Hematopoietic multipotent progenitor cell treated with erythropoietin and hydrocortisone succinate and interleukin-3 and kit ligand, for 6 days (in vitro differentiated cells): Measurements from ENCODE around the gene CACNA1B.

Source experiments
- DNase-seq: peaks from one replicate; pipeline ENCODE4 v3.0.0-alpha.2; 2015

CACNA1B gene

DNA sequence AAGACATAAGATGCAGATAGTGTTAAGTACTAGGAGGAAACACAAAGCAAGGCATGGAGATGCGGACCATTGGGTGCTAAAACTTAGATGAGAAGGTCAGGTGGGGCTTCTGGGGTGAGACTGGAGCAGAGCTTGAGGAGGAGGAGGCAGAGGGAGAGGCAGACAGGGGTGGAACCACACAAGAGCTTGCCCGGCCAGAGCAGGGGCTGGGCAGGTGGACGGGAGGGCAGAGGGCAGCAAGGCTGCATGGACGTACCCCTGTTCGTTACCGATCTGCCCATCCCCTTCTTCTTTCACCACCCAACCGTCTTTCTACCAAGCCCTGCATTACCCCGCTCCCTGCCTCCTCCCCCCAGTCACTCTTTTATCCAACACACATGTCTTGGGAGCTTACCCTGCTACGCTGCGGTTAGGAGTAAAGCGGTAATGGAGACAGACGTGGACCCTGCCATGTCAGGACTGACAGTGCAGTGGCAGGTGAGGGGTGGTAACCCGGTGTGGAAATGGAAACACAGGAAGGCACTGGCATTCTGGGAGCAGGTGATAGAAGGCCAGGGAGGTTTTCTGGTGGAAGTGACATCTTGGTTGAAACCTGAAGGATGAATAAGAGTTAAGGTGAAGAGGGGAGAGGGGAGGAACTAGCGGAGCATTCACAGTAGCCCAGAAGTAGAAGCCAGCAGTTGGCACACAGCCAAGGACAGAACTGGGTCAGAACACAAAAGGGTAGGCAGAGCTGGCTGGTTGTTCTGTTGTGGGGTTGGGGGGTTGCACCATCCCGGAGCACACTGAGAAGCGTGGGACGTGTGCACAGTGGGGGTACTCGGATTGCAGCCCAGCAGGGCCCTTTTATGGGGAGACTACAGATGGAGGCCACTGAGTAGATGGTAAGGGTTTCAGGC is 167.2 kb downstream of the CACNA1B start:
- no peak for DNase-seq

GRCh38 chr9:138045541-138046490 is 168.2 kb downstream of the CACNA1B start:
- no peak for DNase-seq

DNA sequence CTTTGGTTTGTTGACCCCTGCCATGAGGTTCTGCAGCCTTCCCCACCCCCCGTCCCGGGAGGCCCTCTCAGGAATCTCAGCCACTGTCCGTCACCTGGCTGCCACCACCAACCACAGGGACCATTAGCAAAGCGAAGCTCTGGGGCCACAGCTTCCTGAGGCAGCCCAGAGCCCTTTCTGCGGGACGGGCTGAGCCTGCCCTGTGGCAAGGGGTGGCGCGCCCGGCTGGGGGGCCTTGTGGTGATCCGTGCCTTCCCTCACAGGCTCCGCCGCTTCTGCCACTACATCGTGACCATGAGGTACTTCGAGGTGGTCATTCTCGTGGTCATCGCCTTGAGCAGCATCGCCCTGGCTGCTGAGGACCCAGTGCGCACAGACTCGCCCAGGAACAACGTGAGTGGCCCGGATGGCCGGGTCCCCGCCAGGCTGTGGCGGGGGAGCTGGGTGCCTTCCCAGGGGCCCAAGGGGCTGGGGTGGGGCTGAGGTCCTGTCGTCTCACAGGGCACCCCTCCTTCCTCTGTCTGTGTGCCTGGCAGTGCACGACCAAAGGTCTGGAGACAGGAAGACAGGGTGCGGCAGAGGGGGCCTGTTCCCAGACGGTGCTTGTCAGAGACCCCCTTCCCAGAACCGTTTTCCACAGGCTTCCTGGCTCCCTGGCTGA is 169.2 kb downstream of the CACNA1B start:
- DNase-seq: no peak

GRCh38 chr9:138047469-138048040 is 170.0 kb downstream of the CACNA1B start:
- no peak for DNase-seq

GRCh38 chr9:138048184-138048583 is 170.6 kb downstream of the CACNA1B start:
- no peak for DNase-seq

GRCh38 chr9:138049085-138049778 is 171.7 kb downstream of the CACNA1B start:
- DNase-seq: no peak

- DNase-seq: no peak
These were observed 172.3 kb downstream of the CACNA1B start for GRCh38 chr9:138049779-138050471.

GRCh38 chr9:138050472-138051330 is 173.1 kb downstream of the CACNA1B start:
- DNase-seq: no peak

DNA sequence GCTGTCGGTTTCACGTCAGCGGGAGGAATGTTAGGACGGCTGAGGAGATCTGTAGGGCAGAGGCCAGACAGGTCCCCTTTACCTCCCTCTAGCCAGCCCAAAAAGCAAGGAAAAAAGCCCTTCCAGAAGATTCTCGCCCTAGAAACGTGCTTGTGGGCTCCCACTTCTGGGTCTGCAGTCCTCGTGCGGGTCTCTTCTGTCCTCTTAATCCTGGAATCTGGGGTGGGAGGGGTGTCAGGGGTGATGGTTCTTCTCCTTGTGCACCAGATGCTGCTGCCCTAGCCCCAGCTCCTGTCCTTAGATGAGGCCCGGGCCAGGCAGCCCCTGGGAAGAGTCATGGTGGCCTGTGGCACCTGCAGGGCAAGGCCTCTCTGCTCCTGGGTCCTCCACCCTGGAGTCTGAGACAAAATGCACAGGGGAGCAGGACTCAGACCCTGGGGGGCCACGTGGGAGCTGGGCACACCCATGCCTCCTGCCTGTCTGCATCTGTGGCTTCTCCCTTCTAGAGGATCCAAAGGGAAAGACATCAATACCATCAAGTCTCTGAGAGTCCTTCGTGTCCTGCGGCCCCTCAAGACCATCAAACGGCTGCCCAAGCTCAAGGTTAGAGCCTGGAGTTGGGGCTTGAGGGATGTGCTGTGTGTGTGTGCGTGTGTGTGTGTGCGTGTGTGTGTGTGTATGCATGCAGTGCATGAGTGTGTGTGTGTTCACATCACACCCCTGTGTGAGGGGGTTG is 174.2 kb downstream of the CACNA1B start:
- DNase-seq: no peak

DNA sequence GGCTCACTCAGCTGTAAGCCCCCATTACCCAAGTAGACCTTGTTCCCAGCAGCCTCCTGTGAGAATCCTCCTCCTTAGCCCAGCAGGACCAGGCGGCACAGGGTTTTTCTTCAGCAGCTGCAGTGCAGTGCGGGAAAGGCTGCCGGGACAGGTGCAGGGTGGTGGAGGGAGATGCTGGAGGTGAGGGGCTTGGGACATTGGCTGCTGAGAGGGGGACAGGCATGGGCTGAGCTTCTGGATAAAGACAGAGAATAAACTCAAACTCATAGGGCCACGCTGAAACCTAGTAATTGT is 174.7 kb downstream of the CACNA1B start:
- DNase-seq: no peak

GRCh38 chr9:138052635-138053320 is 175.2 kb downstream of the CACNA1B start:
- DNase-seq: no peak

GRCh38 chr9:138053321-138053868 is 175.8 kb downstream of the CACNA1B start:
- DNase-seq: peak; percentile 21

DNA sequence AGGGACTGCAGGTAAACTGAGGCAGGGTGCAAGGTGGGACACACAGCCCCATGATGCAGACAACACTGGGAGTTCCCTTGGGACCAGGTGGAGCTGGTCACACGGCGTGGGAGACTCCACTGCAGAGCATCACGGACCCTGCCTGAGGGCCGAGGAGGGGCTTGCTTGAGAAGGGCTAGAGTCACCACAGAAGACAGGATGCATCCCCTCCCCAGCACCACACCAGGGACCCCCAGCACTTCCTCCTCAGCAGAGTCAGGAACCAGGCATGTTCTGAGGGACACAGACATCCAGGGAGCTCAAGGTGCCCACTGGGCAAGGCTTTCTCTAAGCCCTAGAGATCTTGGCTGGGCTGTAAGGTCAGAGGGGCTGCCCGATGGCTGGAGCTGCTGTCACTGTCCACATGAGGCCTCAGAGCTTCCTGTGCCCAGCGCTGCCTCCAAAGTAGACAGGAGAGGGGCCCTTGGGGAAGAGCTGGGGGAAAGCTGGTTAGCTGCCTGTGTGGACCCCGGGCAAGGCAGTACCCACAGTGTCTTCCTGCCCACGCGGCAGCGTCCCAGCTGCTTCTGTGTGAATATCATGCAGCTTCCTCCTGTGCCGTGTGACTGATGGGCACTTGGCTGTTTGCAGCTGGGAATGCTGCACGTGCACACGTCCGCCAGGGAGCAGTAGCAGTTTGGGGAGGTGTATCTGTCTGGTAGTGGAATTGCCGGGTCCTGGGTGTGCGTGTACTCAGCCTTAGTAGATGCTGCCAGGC is 176.6 kb downstream of the CACNA1B start:
- peak; percentile 4 for DNase-seq

- no peak for DNase-seq
These were observed 180.1 kb downstream of the CACNA1B start for GRCh38 chr9:138057726-138058125.

DNA sequence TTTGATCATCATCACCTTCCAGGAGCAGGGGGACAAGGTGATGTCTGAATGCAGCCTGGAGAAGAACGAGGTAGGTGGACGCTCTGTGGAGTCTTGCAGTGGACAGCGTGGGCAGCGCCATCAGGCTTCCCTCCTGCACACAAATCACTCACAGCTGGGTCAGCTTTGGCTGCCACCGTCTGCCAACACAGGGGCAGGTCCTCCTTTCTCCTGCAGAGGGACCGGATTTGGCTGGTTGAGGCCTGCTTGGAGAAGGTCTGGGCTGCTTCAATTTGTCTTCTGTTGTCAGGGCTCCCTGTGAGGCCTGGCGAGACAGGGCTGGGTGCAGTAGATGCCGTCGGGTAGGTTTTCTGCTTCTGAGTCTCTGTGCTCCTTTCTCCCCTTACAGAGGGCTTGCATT is 180.6 kb downstream of the CACNA1B start:
- no peak for DNase-seq

- DNase-seq: no peak
These were observed 181.6 kb downstream of the CACNA1B start for GRCh38 chr9:138059196-138059595.

DNA sequence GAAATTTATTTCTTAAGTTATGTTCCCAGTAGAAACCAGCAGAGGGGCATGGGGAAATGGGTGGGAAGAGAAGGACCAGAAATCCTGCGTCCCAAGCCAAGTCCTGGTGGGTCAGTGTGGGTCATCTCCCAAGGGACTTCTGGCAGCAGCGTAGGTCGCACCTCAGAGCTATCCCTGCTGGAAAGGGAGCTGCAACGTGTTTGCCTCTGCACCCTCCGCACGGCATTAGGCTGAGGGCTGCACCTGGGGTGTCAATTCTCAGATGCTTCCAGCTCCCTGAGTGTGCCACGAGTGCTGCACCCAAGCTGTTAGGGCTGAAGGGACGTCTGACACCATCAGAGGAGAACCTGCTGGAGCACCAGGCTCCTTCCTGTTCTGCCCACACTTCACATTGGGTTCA is 182.8 kb downstream of the CACNA1B start:
- DNase-seq: no peak

DNA sequence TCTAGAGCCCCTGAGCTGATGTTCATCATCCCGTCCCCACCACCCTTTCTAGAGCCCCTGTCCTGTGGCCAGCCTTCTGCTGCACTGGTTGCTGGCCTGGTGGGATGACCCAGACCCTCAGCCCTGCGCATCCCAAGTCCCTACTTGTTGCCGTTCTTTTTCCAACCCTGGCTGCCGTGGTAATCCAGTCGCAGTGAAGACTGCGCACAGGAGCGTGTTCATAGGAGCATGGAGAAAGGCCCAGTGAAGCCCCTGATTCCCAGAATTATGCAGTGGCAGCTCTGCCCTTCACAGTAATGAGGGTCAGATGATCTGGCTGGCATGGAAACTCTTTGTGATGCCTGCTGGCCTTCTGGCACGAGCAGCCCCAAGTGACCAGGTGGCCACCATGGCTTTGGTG is 183.3 kb downstream of the CACNA1B start:
- no peak for DNase-seq
